ENCODE results near the gene GOT1.

GOT1 gene

DNA sequence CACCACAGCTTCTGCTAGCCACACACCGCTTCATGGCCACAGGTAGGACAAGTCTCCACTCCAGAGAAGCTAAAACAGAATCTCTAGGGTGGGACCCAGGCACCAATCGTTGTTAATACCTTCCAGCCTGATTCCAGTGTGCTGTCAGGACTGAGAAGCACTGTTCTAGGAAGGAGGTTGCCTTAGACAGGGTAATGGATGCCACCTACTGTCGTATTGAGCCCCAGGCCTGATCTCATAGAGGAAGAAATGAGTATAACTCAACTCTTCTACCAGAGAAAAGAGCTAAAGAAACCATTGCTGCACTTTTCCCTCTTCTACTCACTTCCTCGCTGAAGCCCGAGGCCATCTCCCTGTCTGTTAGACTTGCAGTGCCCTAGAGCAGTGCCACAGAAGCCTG is 69.5 kb downstream of the GOT1 start:
- DNase-seq (ENCODE audit: low read depth in 2 of 2) = no peak

DNA sequence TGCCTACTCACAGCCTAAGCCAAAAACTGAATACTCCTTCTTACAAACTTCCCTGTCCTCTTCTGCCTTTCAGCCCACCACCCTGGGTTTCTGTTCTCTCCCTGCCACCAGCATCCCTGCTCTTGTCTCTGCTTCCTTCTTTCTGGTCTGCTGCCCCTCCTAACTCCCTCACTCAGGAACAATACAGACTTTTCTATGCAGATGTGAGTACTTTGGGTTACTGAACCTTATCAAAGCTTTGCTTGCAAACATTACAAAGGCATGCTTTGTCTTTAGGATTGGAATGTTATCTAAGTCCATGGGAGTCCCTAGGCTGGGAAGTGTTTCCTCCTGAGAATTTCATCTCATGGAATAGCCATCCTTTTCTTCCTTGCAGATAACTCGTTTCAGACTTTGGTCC is 72.3 kb downstream of the GOT1 start:
- no peak for DNase-seq (ENCODE audit: low read depth in 2 of 2)

DNA sequence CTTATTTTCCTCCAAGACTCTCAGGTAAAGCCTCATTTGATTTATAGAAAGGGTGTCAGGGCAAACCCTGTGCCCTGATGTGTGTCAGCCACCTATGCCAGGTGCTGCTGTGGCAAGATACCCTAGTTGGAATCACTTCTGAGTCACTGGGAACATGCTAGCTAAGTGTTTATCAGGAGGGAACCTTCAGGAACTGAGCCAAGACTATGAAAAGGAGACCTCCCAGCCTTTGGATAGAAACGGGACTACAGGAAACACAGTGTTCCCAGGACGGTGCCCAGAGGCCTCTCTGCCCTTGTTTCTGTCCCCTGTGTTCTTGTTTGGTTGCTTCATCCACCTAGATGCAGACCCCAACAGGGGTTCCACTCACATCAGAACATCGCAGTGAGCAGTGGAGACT is 72.7 kb downstream of the GOT1 start:
- no peak for DNase-seq (ENCODE audit: low read depth in 2 of 2)

DNA sequence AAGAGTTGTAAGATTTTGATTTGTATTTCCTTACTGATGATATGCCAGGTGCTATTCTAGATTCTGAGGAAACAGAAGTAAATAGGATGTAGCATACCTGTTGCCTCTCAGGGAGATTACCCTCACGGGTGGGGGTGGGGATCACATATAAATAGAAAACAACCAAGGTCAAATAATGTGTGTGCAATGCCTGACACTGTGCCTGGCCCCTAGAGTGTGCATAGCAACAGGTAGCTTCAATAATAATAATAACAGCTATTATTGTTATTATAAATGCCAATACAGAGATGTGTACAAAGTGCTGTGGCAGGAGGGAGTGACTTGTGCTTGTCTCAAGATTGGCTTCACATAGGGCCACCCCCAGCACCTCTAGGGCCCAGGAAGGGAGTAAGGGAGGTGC is 77.2 kb downstream of the GOT1 start:
- no peak for DNase-seq (ENCODE audit: low read depth in 2 of 2)

DNA sequence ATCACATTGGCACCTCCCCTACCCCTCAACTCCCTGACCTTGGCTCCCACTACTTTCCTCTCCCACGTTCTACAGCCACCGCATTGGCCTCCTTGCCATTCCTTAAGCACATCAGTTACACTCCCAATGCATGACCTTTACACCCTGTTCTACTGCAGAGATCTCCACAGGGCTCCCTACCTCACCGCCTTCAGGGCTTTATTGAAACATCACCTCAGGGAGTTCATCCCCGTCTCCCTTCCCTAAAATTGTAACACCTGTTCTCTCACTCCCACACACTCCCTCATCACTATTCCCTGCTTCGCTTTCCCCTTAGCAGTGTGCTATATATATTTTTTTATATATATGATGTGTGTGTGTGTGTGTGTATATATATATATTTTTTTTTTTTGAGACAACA is 82.8 kb downstream of the GOT1 start:
- DNase-seq (ENCODE audit: low read depth in 2 of 2) = no peak
